Fibroblast of mammary gland (primary cell): Measurements from ENCODE around the gene EPHA10.

Experiments
- DNase-seq: peaks from one replicate; pipeline ENCODE4 v3.0.0-alpha.2; 2010; ENCODE audit warnings: low read depth
- H3K4me3 ChIP-seq: 2 replicates; pipeline ENCODE4 v1.5.1; 2011; ENCODE audit warnings: low read depth, mild to moderate bottlenecking, low read length, moderate library complexity; ENCODE audit not compliant: control insufficient read depth
- CTCF ChIP-seq: conservative IDR thresholded peaks from 2 replicates; pipeline ENCODE4 v1.5.1; 2011; ENCODE audit warnings: low read depth, low read length, inconsistent platforms; ENCODE audit not compliant: control insufficient read depth, insufficient read depth

The EPHA10 gene

DNA sequence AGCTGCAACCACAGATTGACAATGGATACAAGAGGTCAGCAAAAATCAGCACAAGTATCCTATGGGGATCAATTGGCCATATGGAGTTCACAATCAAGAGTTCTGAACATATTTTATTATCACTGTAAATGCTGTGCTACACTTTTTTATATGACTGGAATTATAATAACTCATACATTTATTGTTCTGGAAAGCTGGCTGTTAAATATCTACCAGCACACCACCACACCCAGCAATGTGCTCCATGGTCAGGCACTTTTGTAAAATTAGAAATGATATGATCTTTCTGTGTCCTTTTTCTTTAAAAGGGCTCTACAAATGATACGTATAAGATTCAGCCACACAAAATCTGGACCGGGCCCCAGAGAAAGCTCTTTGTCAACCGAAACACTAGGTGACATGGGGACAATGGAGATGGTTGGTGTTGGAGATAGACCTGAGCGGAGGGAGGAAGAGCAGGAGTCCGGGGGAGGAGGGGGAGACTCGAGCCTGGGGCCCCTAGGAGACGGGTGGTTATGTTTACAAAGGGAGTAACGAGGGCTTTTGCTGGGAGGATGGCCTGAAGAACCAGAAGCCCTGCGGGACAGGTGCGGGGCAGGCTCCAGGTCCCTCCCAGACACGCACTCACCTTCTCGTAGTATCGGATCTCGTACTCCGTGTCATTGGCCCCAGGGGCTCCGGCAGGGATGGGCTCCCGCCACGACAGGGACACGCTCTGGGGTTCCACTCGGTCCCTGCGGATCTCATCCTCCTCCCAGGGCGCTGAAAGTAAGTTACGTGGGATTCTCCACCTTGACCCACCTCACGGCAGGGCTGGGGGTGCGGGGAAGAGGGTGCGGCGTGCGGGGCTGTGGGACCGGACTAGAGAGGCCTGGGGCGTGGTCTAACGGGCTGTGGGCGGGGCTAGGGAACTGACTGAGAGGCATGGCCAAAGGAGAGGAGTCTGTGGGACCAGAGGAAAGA lies 30.0 kb downstream of the EPHA10 start:
- DNase-seq = no peak
- no peak overlapping the region for H3K4me3 ChIP-seq
- no peak for TF ChIP-seq CTCF

DNA sequence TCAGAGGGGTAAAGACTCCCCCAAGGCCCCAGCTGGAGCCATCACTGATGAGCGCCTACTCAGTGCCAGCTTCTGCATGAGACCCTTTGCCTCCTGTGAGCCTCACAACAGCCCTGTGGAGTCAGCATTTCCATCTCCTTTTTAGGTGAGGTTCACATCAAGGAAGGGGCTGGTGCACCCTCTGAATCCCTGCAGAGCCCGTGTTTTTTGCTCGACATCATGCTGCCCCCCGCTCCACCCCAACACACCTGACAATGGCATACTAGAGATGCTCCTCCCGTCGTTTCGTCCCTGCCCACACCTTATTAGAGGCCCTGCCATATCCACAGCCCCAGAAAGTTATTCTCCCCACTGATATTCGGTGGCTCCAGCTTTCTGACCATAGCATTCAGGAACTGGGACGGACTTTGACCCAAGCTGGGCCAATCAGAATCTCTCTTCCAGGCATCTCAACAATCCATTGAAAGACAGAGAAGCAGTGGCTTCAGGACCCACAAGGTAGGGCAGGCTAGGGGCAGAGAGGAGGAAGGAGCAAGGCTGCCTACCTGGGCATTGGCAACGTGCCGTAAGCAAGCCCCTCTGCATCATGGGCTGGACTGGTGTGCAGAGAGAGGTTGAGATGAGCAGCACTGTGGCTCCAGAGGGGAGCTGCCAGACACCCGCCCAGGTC lies 32.7 kb downstream of the EPHA10 start:
- no peak for TF ChIP-seq CTCF
- DNase-seq = no peak
- H3K4me3 ChIP-seq = no peak overlapping the region

DNA sequence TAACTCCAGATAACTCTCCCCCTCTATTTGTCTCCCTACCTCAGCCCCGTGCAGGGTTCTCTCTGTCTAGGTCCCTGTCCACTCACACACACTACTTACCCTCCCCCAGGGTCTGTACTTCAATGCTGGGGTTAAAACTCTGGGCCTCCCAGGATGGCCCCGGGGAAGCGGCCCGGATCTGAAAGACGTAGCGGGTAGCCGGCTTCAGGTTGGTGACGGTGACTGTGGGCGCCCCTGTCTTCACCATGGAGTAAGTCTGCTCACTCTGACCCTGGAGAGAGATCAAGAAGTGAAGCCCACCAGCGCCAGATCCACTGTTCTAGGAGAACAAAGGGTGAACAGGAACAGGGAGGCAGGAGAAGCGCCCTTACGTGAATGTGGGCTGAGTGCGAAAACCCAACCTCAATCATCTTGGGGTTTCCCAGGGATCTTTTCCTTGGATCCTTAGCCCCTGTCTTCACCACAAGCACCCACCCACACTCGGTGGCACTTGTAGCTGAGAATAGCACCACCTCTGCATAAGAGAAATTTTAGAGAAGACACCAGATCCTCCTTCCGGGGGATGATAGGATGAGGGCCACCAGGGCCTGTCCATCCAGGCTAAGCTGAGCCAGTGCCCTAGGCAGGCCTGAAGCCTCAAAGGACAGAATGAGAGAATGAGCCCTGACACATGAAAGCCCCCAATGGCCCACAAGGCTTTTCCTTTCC lies 33.5 kb downstream of the EPHA10 start:
- DNase-seq = no peak
- no peak overlapping the region for H3K4me3 ChIP-seq
- no peak for TF ChIP-seq CTCF

DNA sequence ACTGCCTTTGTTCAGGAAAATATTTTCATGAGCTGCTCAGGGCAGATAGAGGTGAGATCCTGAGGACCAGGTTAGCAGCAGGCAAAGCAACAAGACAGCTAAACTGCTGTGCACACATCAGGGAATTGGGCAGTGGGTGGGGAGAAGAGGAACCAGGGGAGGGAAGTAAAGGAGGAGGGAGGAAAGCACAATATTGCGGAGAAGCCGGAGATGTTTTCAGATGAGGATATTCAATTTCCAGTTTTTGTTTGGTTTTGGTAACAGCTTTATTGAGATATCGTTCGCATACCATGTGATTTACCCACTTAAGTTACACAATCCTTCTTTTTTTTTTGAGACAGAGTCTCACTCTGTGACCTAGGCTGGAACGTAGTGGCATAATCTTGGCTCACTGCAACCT lies 34.5 kb downstream of the EPHA10 start:
- no peak for TF ChIP-seq CTCF
- DNase-seq = no peak
- H3K4me3 ChIP-seq = no peak overlapping the region

DNA sequence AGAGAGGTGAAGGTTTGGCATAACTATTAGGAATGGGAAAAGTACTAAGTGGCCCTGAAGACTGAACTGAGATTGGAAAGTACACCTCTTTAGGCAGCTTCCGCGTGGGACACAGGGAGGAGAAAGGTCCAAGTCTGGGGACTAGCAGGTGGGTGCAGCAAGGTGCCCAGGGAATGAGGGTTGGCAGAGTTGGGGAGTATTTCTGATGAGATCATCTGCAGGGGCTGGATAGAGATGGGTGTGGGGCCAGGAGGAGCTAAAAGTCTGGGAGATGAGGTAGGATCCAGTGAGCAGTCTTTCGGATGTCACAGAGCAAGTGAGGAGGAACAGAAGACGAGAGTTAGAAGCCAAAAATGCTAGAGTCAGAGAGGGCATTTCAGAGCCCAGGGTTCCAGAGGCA lies 36.5 kb downstream of the EPHA10 start:
- no peak for DNase-seq
- no peak for TF ChIP-seq CTCF
- no peak overlapping the region for H3K4me3 ChIP-seq

GRCh38 chr1:37726751-37727585 lies 38.0 kb downstream of the EPHA10 start:
- no peak for TF ChIP-seq CTCF
- H3K4me3 ChIP-seq = no peak overlapping the region
- no peak for DNase-seq
